Esophagus muscularis mucosa (tissue), 4 donors: Measurements from ENCODE around the gene OSBPL9. TPM values are rescaled to one million over a fixed set of nuclear protein-coding genes. Genes with fewer than 3 reads are reported as not detected.
"Not testable (repeated sequence)": the region's sequence is repeated elsewhere in the genome, so short reads cannot be mapped to it uniquely, and the experiment has no call there.

ENCODE experiments used
- DNase-seq: peaks from one replicate; pipeline ENCODE4 v3.0.0-alpha.2; 2017; ENCODE audit errors: extremely low spot score
- H3K27ac ChIP-seq, 4 donors: fragments of 200-600 bp; sonication (generic); replicated peaks in 1 of 4; 1 replicate in 3 of 4; 2 replicates in 1 of 4; pipeline ENCODE4 v1.5.1; 2016 to 2019; ENCODE audit warnings: mild to moderate bottlenecking in 1 of 4
- H3K27me3 ChIP-seq, 4 donors: fragments of 200-600 bp; sonication (generic); one replicate each; pipeline versions ENCODE4 v1.5.1 to v1.6.0; 2016 to 2019
- H3K36me3 ChIP-seq, 4 donors: fragments of 200-600 bp; sonication (generic); one replicate each; pipeline ENCODE4 v1.5.1; 2016 to 2019
- H3K4me1 ChIP-seq, 4 donors: fragments of 200-600 bp; sonication (generic); one replicate each; pipeline ENCODE4 v1.5.1; 2016 to 2019
- H3K4me3 ChIP-seq, 4 donors: fragments of 200-600 bp; sonication (generic); 1 replicate in 2 of 4; 2 replicates in 2 of 4; pipeline ENCODE4 v1.5.1; 2016 to 2019; ENCODE audit warnings: mild to moderate bottlenecking in 4 of 4, moderate library complexity in 1 of 4
- H3K9me3 ChIP-seq, 4 donors: fragments of 200-600 bp; sonication (generic); 1 replicate in 3 of 4; 2 replicates in 1 of 4; pipeline ENCODE4 v1.5.1; 2016 to 2019
- EP300 ChIP-seq: sonication (generic); formaldehyde crosslinking; IDR thresholded peaks from one replicate; pipeline ENCODE4 v1.6.1; 2017; ENCODE audit warnings: antibody characterized with exemption
- POLR2A ChIP-seq: fragments of 450-650 bp; IDR thresholded peaks from one replicate; pipeline ENCODE4 v1.6.1; 2017; ENCODE audit warnings: antibody characterized with exemption, moderate library complexity, mild to moderate bottlenecking, low read depth
- POLR2AphosphoS5 ChIP-seq, 2 donors: sonication (generic); formaldehyde crosslinking; IDR thresholded peaks; one replicate each; pipeline ENCODE4 v1.6.1; 2017; ENCODE audit warnings: antibody characterized with exemption in 2 of 2
- WGBS: methylation state at CpG from one replicate; pipeline ENCODE4 v1.1.5; 2018; 5-methylcytosine and 5-hydroxymethylcytosine counted together
- intact Hi-C: fragments of 100-400 bp; cut with DNase I; formaldehyde crosslinking; loops from one replicate; pipeline ENCODE4 v1.15.1; 2023
- total RNA-seq, 4 donors: library from RNA; depleted of rRNA; stranded (reverse); fragments of >200 nt; gene quantifications; one replicate each; pipeline versions ENCODE4 v1.1.0 to v1.2.1, GENCODE V29; 2016
- TF ChIP-seq, protein P1 (sequence below), 3 experiments: fragments of 200-600 bp in 2 of 3; fragments of 450-650 bp in 1 of 3; sonication (generic) in 2 of 3; IDR thresholded peaks; one replicate each; pipeline ENCODE4 v1.5.1; 2017 to 2019; ENCODE audit warnings: antibody characterized with exemption in 3 of 3, mild to moderate bottlenecking in 2 of 3, moderate library complexity in 1 of 3

The OSBPL9 gene
- total RNA-seq, 4 donors from 2014 or later: 66.8 to 84.5 (median 75.9) TPM

DNA sequence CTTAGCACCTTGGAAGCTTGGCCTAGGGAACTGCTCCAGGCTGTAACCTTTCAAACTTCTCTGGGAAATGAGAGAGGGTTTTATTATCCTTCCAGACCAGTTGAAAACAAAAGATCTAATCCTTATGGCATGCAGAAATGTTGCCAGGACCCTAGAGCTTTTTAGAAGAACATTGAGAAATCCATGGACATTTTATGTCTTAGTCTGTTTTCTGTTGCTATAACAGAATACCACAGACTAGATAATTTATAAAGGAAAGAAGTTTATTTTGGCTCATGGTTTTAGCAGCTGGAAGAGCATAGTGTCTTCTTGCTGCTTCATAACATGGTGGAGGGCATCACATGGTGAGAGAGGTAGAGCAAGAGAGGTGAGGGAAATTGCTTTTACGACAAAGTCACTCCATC, 25.8 kb downstream of the OSBPL9 start:
- intact Hi-C loops: no loop called here
- H3K27me3 ChIP-seq: no peaks in the 10 kb centered on the region
- peaks cover 29 to 61% (median 57%) of the 10 kb centered on the region in 4 donors for H3K4me1 ChIP-seq
- H3K4me3 ChIP-seq: no peak overlapping the region
- peak overlapping the region; percentile 72 to 77 (median 74) for H3K27ac ChIP-seq
- H3K9me3 ChIP-seq: no peaks in the 10 kb centered on the region
- no peak for TF ChIP-seq POLR2A
- TF ChIP-seq, protein P1, sequence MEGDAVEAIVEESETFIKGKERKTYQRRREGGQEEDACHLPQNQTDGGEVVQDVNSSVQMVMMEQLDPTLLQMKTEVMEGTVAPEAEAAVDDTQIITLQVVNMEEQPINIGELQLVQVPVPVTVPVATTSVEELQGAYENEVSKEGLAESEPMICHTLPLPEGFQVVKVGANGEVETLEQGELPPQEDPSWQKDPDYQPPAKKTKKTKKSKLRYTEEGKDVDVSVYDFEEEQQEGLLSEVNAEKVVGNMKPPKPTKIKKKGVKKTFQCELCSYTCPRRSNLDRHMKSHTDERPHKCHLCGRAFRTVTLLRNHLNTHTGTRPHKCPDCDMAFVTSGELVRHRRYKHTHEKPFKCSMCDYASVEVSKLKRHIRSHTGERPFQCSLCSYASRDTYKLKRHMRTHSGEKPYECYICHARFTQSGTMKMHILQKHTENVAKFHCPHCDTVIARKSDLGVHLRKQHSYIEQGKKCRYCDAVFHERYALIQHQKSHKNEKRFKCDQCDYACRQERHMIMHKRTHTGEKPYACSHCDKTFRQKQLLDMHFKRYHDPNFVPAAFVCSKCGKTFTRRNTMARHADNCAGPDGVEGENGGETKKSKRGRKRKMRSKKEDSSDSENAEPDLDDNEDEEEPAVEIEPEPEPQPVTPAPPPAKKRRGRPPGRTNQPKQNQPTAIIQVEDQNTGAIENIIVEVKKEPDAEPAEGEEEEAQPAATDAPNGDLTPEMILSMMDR (IDR thresholded peaks at IDR 0.05): no peak
- TF ChIP-seq POLR2AphosphoS5 (IDR thresholded peaks at IDR 0.05): peak in 1 of 2 donors; percentile 41
- no peak for DNase-seq
- 31% methylated on average over 1 of the region's 1 CpG for WGBS
- H3K36me3 ChIP-seq: no peaks in the 10 kb centered on the region

DNA sequence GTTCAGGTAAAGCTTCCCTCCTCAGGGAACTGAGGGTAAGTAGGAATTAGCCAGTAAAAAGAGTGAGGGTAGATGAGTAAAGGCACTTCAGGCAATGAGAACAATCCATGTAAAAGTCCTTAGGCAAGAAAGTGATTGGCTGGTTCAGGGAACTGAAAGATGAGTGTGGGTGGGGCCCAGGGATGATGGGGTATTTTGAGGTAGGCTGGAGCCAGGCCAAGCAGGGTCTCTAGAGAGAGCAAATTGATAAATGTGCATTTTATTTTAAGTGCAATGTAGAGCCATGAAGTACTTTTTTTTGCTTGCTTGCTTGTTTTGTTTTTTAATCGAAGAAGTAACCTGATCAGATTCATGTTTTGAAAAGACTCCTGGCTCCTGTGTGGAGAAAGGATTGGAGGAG, 26.5 kb downstream of the OSBPL9 start:
- WGBS: 75% methylated on average over 1 of the region's 1 CpG
- H3K27me3 ChIP-seq: no peaks in the 10 kb centered on the region
- TF ChIP-seq POLR2AphosphoS5 (IDR thresholded peaks at IDR 0.05): no peak
- TF ChIP-seq POLR2A: no peak
- TF ChIP-seq, protein P1 (IDR thresholded peaks at IDR 0.05): no peak
- no peak for TF ChIP-seq EP300
- H3K36me3 ChIP-seq: no peaks in the 10 kb centered on the region
- intact Hi-C loops: no loop called here
- H3K27ac ChIP-seq: peak overlapping the region; percentile 72 to 77 (median 74)
- no peaks in the 10 kb centered on the region for H3K9me3 ChIP-seq
- no peak overlapping the region for H3K4me3 ChIP-seq
- peaks cover 36 to 68% (median 60%) of the 10 kb centered on the region in 4 donors for H3K4me1 ChIP-seq
- no peak for DNase-seq

DNA sequence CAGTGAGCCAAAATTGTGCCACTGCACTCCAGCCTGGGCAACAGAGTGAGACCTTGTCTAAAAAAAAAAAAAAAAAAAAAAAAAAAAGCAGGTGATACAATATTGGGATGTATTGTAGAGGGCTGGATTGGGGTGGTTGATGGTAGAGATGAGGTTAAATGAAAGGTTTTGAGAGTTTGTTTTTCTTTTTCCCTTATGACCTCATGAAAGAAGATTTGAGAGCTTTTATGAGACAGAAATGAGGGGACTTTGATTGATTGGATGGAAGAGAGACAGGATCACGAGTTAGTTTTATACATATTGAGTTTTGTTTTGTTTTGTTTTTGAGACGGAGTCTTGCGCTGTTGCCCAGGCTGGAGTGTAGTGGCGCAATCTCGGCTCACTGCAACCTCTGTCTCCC, 27.1 kb downstream of the OSBPL9 start:
- TF ChIP-seq, protein P1 (IDR thresholded peaks at IDR 0.05): no peak
- TF ChIP-seq POLR2A: no peak
- TF ChIP-seq POLR2AphosphoS5 (IDR thresholded peaks at IDR 0.05): no peak
- TF ChIP-seq EP300: no peak
- Histone ChIP-seq H3K4me1 (peaks cover 42 to 71% (median 63%) of the 10 kb centered on the region in 4 donors), H3K9me3 (no peaks in the 10 kb centered on the region), H3K27ac (peak overlapping the region; percentile 72 to 77 (median 74)), H3K4me3 (no peak overlapping the region), H3K36me3 (no peaks in the 10 kb centered on the region), H3K27me3 (no peaks in the 10 kb centered on the region)
- 92% methylated on average over 5 of the region's 5 CpGs for WGBS
- peak; percentile 1 for DNase-seq
- intact Hi-C loops: no loop called here

- DNase-seq: peak; percentile 88
- no peaks in the 10 kb centered on the region for H3K27me3 ChIP-seq
- H3K4me1 ChIP-seq: peaks cover 46 to 74% (median 65%) of the 10 kb centered on the region in 4 donors
- WGBS: 80% methylated on average over 10 of the region's 10 CpGs
- H3K36me3 ChIP-seq: no peaks in the 10 kb centered on the region
- no peaks in the 10 kb centered on the region for H3K9me3 ChIP-seq
- TF ChIP-seq POLR2AphosphoS5 (IDR thresholded peaks at IDR 0.05): peak in 1 of 2 donors; percentile 17
- TF ChIP-seq EP300: no peak
- intact Hi-C loops: no loop called here
- H3K4me3 ChIP-seq: no peak overlapping the region
- H3K27ac ChIP-seq: peak overlapping the region; percentile 72 to 77 (median 74)
These were observed 27.8 kb downstream of the OSBPL9 start for GRCh38 chr1:51644533-51645197.

- peak; percentile 55 for DNase-seq
- WGBS: 98% methylated on average over 3 of the region's 3 CpGs
- H3K36me3 ChIP-seq, H3K27me3 ChIP-seq, intact Hi-C loops, H3K4me3 ChIP-seq, H3K9me3 ChIP-seq, H3K27ac ChIP-seq: not testable (repeated sequence)
- peaks cover 47 to 76% (median 66%) of the 10 kb centered on the region in 4 donors for H3K4me1 ChIP-seq
These were observed 29.7 kb downstream of the OSBPL9 start for GRCh38 chr1:51646592-51646991.
